Daoy (cell line): Measurements from ENCODE around the gene GFPT2. TPM values are rescaled to one million over a fixed set of nuclear protein-coding genes. Genes with fewer than 3 reads are reported as not detected.

ENCODE experiments used
- DNase-seq: peaks from one replicate; pipeline ENCODE4 v3.0.0-alpha.2; 2015; ENCODE audit warnings: low read depth
- total RNA-seq: library from RNA; depleted of rRNA; stranded (reverse); fragments of >200 nt; shearing (Covaris generic); gene quantifications from 2 replicates; pipeline ENCODE4 v1.2.3, GENCODE V29; 2014

Gene GFPT2
- total RNA-seq, 1 experiment from 2014 or later: 124 TPM

DNA sequence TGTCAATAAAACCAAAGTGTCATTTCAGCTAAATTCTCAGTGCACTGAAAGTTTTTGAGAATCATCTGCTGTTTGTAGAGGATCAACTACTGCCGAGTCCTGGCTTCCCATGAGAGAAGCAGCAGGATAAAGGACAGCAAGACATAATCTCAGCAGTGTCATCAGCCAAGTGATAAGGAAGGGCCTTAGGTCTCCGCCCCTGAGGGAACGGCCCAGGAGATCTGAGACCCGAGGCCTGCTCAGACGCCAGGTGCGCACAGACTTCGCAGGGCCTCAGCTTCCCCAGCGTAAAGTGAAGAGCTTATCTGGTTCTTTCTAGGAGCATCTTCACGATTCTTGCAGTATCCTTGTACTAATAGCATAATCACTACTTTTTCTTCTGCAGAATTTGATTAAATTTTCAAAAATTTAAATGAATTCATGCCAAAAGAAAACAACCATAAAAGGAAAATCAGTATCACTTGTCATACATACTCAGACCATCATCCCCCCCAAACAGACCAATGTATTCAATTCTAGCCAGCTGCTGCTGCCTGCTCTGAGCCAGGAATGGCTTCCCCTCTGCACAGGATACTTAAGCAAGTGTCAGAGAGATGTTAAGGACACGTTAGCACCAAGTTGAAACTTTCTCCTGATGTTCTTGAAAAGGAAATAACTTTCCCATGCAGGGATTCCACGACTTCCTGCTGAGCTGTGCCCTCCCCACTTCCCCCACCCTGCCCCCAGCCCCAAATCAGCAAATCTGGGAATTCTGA, 2.2 kb downstream of the GFPT2 start:
- DNase-seq: no peak

DNA sequence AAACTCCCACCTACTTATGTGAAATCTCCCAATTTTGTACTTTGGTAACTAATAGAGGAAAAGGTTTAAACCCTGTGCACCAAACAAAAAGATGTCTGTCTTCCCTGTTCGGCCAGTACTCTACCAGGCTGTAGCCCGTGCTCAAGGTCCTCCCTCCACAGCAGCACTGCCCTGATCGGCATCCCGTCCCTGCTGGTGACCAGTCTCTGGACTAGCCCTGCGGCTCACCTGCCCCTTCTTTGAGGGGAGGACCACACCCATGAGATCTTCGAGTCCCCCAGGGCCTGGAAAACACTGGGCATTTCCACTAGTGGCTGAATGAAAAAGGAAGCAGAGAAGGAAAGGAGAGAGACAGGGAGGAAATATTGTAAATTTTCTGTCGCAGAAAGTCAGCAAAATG, 2.8 kb downstream of the GFPT2 start:
- DNase-seq: no peak

DNA sequence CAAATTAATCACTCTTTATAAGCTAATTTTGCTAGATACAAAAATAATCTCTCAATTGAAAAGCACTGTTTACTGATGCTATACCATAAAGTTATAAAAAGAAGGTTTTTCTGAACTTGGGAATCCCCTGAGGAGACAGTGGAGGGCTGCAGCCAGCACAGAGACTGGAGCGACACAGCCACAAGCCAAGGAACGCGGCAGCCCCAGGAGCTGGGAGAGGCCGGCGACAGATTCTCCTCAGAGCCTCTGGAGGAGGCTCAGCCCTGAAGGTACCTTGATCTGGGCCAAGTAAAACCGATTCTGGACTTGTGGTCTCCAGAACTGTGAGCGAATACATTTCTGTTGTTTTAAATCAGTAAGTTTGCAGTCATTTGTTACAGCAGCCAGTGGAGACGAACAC, 3.7 kb downstream of the GFPT2 start:
- DNase-seq: no peak

DNA sequence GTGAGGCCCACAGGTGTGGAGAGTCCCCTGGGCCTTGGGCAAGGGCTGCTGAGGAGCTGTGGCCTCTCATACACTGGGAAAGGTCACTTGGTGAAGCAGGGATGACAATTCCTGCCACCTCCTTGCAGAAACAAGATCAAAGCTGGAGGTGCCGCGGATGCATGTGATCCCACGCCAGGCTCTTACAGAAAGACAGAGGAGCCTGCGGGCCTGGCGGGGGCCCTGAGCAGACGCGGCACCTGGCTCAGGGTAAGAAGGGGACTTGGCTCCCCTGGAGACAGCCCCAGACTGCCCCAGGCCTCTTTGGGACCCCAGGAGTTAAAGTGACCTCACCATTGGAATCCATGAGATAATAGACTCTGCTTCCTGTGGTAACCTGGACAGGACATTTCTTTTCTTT, 4.8 kb downstream of the GFPT2 start:
- no peak for DNase-seq

DNA sequence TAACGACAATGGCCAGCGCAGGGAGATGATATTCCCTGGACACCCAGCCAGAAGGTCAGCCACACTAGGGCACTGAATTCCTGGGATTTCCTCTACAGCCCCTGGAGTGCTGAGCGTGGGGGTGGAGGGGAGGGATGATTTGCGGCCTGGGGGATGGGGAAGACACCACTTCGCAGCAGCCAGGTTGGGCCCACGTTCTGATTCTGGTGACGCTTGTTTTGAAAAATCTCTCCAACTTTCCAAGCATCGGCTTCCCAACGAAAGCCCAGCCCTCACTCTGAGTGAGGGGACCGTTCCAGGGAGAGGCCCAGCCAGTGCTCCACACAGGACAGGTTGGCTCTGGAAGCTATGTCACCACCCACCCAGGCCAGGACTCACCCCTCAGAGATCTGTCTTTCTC, 5.4 kb downstream of the GFPT2 start:
- DNase-seq: no peak

DNA sequence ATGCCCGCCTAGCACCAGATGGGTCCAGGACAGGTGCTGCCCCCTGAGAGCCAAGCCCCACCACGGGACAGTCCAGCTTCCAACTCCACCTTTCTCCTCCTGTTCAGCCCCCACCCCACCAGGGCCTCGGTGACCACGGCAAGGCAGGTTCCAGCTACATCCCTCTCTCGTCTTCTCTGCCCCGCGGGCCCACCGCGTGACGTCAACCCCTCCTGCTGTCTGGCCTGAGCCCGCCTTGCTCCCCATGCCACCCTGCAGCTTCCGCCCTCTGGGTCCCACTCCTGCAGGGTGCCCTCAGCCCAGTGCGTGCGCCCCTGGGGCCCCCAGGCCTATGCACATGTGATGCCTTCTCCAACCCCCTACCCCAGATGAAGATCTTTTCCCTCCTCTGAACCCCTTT, 6.8 kb downstream of the GFPT2 start:
- no peak for DNase-seq

DNA sequence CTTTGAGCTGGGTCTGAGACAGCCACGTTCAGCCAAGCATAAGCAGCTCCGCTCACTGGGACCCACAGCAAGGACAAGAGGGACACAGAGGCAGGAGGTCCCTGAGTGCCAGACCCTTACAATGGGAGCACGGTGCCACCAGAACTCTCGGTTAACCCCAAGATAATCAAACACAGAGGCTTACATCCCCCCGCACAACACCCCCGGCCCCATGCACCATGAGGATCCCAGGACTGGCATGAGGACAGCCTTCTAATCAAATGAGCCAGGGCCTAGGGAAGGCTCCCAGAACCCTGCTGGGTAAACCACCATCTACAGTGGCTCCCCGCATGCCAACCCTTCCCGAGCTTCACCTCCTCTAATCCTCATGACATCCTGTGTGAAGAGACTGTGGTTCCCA, 7.4 kb downstream of the GFPT2 start:
- DNase-seq: no peak

DNA sequence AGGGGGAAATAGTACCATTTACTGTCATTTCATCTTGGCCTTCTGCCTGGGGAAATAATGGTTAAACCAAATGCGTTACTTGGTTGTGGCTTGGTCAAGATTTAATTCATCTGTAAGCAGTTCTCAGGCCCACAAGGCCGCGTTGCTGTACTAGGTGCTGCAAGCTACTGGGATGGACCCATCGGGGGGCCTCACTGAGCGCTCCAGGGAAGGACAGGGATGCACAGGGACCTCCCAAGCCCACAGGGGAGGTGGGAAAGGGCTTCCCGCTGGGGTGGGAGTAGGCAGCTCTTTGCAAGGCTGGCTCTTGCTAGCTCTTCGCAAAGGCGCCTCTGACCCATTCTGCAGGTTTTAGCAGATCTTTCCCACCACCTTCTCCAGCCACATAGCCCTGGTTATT, 8.0 kb downstream of the GFPT2 start:
- DNase-seq: no peak

DNA sequence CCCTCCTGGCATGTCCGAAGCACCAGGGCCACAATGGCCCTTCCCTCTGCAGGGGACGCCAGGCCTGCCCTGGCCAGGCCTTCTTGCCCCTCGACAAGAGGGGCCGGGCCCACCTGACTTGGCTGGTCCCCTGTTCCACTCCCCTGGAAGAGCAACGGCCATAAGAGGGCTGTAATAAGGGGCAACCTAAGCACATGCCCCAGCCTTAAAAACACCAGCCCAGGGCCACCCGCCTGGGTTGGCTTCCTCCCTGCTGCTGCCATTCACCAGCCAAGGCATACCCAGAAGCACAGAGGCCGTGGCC, 8.5 kb downstream of the GFPT2 start:
- no peak for DNase-seq

DNA sequence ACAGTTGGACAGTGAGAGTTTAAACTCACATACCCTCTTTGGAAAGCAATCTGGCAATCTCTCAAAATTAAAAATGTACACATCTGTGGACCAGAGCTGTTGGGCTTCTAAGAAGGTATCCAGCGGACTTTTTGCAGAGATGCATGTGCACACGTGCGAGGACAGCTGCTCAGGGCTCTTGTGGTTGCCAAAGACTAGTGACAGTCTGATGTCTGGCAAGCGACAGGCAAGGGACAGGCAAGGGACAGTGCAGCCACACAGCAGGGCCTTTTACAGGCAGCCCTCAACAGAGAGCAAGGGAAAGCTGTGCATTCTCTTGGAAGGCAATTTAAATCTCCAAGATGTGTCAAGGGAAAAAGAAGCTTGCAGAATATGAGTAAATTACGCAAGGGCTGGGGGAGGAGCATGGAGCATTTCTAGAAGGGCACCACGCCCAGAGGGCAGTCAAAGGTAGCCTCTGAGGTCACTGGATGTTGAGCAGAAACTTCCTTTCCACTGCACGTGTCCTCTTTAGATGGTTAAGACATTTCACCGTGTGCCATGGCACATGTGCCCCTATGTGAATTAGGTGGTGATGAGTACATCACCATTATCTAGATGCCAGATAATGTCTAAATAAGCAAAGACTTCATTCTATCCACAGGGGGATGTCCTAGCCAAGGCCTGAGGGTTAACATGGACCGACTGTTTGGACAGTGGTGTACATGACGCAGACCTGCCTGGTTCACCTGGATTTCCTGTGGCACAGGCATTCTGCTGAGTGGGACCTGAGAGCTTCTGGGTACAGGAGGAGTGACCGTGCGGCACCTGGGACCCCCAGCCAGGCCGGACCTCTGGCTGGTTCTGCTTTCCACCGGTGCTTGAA, 9.1 kb downstream of the GFPT2 start:
- DNase-seq: peak; percentile 54

DNA sequence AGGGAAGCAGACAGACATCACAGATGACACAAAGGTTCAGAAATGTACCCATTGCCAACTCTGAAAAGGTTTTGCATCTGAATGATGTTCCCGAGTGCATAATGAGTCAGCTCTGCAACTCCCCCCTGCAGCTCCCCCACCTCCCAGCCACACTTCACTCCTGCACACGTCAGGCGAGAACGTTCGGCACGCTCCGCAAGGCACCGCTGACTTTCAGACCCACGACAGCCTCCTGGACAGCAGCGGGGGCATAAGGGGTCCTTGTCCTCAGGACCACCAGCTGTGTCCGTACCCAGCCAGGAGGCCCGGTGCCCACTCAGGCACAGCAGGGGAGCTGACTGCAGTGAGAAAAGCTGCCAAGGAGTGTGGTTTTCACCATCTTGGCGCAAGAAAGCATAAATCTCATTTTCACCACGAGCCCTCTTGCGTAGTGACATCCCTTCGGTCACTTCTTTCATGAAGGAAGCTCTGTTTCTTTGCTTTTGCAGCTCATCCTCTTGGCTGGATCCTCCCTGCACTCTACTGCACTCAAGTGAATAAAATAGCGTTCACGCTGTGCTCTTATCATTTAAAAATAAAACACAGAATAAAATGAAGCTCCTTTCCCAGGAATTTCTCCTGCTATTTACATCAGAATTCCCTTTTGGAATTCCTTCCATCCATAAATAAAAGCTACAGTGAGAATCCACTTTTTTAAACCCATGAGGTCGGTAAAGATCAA, 9.9 kb downstream of the GFPT2 start:
- peak; percentile 87 for DNase-seq

DNA sequence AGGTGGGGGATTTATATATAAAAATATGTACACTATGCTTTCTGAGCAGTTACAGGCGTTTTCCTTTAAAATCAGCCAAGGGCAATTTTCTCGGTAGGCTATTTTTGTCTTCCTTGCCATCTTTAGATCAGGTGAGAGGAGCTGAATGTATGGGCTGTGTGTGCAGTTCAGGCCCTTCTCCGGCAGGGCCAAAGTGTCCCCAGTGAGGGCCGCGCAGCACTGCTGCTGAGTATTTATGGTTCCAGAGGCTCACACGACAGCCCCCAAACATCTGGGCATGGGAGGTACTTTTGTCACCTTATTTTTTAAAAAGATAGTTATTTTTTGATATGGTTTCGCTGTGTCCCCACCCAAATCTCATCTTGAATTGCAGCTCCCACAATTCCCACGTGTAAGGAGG, 11.5 kb downstream of the GFPT2 start:
- no peak for DNase-seq

DNA sequence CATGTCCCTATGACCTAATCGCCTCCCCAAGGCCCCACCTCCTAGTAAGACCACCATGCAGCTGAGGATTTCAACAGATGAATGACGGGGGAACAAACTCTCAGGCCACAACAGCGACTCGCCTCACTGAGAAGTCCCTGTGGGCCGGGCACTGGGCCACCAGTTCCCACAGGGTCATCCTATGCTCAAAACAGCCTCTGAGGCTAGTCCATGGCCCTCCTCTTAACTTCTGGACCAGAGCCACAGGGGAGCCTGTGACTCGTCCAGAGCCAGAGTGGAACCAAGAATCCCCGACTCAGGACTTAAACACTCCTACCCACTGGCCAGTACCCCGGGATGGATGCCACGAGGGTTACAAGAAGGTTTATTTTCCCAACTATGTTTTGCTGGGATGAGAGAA, 12.3 kb downstream of the GFPT2 start:
- DNase-seq: no peak

DNA sequence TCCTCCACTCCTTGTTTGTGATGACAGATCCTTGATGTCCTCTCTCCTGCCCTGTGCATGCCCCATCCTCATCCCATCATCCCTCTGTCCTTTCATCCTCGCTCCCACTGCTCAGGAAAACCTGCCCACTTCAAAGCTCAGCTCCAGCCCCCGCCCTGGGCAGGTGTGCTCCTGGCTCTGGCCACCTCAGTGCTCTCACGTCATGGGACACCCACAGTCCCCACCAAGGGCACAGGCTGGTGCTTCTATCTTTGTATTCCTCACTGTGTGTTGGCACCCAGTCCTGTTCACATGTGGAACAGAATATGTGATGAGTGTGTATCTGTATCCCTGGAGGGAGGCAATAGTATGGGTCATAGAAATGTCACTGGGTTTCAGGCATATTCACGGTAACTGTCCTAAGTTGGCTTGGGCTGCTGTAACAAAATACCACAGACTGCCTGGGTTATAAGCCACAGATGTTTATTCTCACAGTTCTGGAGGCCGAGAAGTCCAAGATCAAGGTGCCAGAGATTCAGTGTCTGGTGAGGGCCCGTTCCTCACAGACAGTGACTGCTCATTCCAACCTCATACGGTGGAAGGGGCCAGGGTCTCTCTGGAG, 13.5 kb downstream of the GFPT2 start:
- no peak for DNase-seq

DNA sequence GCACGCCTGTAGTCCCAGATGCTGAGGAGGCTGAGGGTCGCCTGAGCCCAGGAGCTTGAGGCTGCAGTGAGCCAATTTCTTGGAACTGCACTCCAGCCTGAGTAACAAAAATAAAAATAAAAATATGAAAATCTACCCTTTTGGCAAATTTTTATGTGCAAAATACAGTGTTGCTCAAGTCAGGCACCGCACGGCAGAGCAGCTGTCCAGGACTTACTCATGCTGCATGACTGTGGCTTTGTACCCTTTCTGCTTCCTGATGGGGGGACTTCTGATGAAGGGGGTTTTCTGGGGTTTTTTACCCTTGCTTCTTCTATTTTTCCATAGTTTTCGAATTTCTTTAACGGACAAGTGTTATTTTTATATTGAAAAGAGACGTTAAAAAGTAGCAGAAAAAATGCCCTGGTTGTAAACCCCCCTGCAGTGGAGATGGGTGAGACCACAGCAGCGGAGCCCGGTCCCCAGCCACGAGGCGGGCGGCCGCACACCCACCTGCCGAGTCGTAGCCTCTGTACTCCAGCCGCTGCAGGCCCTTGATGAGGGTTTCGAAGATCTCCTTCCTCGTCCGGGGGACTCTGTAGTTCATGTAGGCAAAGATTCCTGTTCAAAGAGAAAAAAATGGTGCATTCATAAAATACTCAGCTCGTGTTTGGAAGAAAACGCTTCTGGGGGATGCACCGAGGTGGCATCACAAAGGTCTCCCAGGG, 15.0 kb downstream of the GFPT2 start:
- no peak for DNase-seq

DNA sequence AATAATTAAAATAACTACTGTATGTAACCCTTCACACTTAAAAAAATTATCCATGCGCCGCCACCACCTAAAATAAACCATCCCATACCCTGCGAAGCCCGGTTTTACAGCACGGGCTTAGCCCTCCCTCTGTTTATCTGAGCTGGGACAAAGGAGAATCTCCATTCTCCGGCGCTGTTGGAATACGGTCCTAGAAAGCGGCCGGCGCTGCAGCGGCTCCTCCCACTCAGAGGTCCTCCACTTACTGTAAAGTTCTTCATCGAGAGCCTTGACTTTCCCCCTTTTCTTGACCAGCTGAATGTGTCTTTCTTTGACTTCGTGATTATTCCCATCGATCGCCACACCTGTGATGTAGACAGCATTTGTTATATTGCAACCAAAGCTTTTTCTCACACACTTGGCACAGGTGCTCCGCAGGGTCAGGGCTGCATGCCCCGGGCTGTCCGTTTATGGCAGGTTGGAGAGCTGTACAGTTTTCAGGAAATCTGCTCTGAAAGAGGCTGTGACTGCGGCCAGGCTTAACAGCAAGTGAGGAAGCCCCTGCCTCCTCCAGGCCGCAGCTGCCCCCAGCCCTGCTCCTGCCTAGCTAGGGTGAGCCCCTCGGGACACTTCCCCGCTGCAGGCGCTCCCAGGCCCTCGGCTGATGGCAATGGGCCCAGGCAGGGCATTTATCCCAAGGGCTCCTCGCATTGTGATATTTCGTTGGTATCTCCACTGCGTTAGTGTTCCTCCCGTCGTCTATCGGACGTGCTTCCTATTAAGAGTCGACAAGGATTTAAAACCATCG, 16.7 kb downstream of the GFPT2 start:
- no peak for DNase-seq

DNA sequence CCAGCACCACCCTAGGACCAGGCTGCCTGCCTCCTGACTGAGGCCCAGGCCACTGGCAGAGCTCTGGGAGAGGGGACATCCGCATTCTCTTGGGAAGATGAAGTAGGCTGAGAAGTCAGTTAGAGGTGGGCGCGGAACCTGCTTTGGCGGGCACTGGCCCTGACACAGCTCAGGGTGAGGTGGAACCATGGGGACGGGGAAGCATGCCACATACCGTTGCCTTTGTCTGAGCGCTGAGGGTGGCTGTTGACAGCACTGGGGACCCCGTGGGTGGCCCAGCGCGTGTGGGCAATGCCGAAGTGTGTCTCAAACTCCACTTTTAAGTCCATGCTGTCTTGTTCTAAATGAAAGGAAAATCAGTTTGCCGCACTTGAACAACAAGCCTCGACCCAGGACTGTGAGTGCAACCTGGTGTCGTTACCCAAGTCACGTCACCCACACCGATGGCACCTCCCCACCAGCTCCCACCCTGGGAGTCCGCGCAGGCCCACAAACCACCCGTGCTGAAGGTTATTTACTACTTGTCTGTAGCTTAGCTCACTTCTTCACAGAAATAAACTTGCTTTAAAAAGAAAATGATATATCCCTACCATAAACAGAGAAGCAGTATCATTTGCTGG, 17.4 kb downstream of the GFPT2 start:
- DNase-seq: no peak

DNA sequence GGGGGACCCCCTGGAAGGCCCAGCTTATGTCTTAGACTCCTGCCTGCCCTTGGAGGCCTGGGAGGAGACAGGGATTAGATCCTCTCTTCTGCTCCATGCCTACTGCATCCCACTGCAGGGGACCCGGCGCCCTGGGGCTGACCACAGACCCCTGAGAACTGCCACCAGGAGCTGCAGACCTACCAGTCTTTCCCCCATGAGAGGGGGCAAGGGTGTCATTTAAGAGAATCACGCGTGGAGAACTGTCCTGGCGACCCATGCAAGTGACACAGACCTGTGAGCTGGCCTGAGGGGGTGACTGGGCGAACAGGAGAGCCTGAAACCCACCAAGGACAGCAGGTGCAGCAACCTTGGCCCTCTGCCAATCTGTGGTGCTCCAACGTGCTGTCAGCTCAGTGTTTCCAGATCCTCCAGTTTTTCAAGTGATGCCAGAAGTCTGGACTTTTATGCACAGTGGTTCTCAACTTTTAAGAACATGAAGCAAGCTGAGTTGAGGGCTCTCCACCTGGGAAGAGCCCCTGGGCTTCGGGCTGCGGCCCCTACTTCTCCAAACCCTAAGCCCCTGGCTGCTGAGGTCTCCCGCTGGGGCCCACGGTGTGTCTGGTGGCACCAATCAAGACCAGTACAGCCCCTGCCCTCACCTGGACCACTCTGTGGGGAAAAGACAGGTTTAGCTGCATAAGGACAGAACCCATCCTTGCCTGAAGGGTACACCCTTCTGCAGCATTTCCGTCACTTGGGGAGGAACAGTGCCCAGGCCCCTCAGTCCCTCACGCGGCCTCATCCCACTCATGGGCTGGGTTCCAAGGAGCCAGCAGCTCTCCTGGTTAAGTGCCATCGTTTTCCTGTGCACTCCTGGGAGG, 18.2 kb downstream of the GFPT2 start:
- DNase-seq: no peak

DNA sequence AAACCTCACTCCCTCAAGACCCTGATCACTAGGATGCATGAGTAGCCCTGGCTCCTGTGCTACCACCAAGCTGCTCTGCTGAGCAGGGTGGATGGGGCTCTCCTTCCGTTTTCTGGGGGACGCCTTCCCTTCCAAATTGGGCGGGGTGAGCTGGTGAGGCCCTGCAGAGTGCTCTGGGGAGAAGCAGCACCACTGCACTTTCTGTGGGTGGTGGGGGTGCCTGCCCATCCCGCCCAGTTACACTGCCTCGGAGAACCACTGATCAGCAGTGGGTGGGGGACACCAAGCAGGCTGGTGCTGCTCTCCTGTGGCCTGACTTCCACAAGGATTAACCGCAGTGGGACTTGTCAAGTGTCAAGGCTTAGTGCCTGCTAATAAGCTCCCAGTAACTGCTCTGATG, 19.0 kb downstream of the GFPT2 start:
- DNase-seq: peak; percentile 65

DNA sequence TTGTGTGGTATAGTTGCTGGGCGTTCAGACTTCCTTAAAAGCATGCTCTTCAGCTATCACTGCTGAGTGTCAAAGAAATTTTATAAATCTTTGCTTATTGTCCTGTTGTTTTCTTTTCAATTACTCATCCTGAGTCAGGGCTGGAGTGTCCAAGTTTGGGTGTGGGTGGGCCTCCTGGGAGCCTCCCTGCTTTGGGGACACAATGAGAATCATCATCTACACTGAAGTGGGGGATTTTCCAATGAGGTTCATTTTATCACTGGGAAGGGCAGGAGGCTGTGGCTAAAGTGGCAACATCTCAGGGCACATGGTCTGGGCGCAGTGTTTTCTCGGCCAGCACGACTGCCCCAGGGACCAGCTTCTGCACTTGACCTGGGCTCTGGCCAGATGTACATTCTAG, 19.5 kb downstream of the GFPT2 start:
- peak; percentile 94 for DNase-seq
